ENCODE results near the gene IDI1. TPM values are rescaled to one million over a fixed set of nuclear protein-coding genes. Genes with fewer than 3 reads are reported as not detected.

The IDI1 gene
- total and polyA plus RNA-seq, 2 of the 4 experiments (the other 2 are of a cell fraction), result 27.3 to 27.4 TPM

DNA sequence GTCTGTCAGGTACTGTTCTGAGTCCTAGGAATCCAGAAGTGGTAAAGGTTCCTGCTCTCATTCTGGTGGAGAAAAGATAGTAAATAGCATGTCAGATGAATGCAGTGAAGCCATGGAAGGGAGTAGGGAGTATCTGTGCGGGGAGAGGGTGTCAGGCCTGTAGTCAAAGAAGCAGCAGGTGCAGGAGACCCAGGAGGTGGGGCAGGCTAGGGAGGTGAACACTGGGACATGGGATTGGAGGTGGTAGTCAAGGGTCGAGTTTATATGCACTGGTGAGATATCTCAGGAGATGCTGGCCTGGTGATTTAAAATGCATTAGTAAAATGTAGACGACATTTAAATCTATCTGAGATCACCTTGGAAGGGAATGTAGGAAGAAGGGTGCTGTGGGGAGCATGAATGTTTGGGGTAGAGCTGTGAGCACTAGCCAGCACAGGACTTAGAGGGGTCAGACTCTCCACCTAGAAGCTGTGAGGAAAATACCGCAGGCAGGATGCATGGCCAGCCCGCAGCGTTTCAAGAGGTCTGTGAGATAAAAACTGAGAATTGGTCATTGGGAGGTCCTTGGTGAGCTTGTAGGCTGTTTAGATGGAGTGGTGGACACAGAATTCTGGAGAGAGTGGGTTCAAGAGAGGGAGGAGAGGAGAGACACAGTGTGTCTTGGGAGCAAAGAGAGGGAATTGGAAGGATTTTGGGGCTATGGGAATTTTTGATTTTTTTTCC is 53.9 kb downstream of the IDI1 start:
- H3K36me3 ChIP-seq (ENCODE audit: control insufficient read depth, insufficient read depth, low read length), result peaks cover 54% of the 10 kb centered on the region
- no peak overlapping the region for H2AK5ac ChIP-seq (ENCODE audit: low read depth, low read length)
- H3K18ac ChIP-seq (ENCODE audit: low read depth, low read length), result no peak overlapping the region
- no TSS peak for BruUV-seq (replicated peaks)
- H4K20me1 ChIP-seq (ENCODE audit: insufficient read depth, low read length), result peaks cover 30% of the 10 kb centered on the region
- H3K4me1 ChIP-seq (ENCODE audit: control insufficient read depth, insufficient read depth, low read length), result no peaks in the 10 kb centered on the region; the same call in 1 of the 2 replicates
- H4K5ac ChIP-seq (ENCODE audit: low read depth, low read length), result no peak overlapping the region
- H2BK5ac ChIP-seq (ENCODE audit: low read depth, low read length, poor library complexity, severe bottlenecking), result no peak overlapping the region
- no peak overlapping the region for H2BK15ac ChIP-seq (ENCODE audit: low read depth, low read length)
- no peak overlapping the region for H3K9ac ChIP-seq (ENCODE audit: low read depth, low read length)
- H3K27me3 ChIP-seq (ENCODE audit: control insufficient read depth, insufficient read depth, low read length), result no peaks in the 10 kb centered on the region
- H2BK120ac ChIP-seq (ENCODE audit: low read depth, low read length), result no peak overlapping the region
- no peak overlapping the region for H2AK9ac ChIP-seq (replicated peaks; ENCODE audit: low read depth, low read length, poor library complexity)
- H2AFZ ChIP-seq (replicated peaks; ENCODE audit: low read length, poor library complexity), result no peak overlapping the region
- ATAC-seq (ENCODE audit: low read depth), result no peak
- no peak overlapping the region for H3K4ac ChIP-seq (ENCODE audit: low read depth, low read length)
- H3K27ac ChIP-seq (ENCODE audit: insufficient read depth, low read length), result no peak overlapping the region
- CTCF ChIA-PET, result interaction anchor here (0.6 kb wide), 1 partner anchor 108 kb away, joined by 3 read pairs; no protein-coding TSS in a partner anchor
- peaks cover 42 to 47% of the 10 kb centered on the region in 2 experiments for H3K79me1 ChIP-seq (ENCODE audit: low read depth in 1 of 2, low read length in 2 of 2)
- no peak overlapping the region for H3K4me3 ChIP-seq (ENCODE audit: insufficient read depth, low read depth, low read length)
- in situ Hi-C loops (cut with MboI; ENCODE audit: low sequenced_read_pairs) (no loop called here), intact Hi-C loops (cut with micrococcal nuclease) (no loop called here), dilution Hi-C loops (cut with HindIII; ENCODE audit: low sequenced_read_pairs, unreplicated experiment) (no loop called here)
- H3K9me3 ChIP-seq (ENCODE audit: control insufficient read depth, insufficient read depth, low read length), result no peaks in the 10 kb centered on the region
- TF ChIP-seq NFE2L2 (IDR thresholded peaks at IDR 0.05; ENCODE audit: low read depth, low read length), result no peak
- TF ChIP-seq MXI1 (IDR thresholded peaks at IDR 0.05; ENCODE audit: borderline replicate concordance, low read depth, low read length), result no peak
- TF ChIP-seq, protein P1, sequence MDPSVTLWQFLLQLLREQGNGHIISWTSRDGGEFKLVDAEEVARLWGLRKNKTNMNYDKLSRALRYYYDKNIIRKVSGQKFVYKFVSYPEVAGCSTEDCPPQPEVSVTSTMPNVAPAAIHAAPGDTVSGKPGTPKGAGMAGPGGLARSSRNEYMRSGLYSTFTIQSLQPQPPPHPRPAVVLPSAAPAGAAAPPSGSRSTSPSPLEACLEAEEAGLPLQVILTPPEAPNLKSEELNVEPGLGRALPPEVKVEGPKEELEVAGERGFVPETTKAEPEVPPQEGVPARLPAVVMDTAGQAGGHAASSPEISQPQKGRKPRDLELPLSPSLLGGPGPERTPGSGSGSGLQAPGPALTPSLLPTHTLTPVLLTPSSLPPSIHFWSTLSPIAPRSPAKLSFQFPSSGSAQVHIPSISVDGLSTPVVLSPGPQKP (IDR thresholded peaks at IDR 0.05; ENCODE audit: borderline replicate concordance, low read depth, low read length), result no peak
- no peak for TF ChIP-seq MAZ (IDR thresholded peaks at IDR 0.05; ENCODE audit: borderline replicate concordance, low read depth, low read length)
- TF ChIP-seq, protein P2, sequence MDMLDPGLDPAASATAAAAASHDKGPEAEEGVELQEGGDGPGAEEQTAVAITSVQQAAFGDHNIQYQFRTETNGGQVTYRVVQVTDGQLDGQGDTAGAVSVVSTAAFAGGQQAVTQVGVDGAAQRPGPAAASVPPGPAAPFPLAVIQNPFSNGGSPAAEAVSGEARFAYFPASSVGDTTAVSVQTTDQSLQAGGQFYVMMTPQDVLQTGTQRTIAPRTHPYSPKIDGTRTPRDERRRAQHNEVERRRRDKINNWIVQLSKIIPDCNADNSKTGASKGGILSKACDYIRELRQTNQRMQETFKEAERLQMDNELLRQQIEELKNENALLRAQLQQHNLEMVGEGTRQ (IDR thresholded peaks at IDR 0.05; ENCODE audit: low read depth, low read length), result no peak
- no peak for TF ChIP-seq RCOR1 (IDR thresholded peaks at IDR 0.05; ENCODE audit: insufficient replicate concordance, low read length)
- TF ChIP-seq SMC3 (IDR thresholded peaks at IDR 0.05; ENCODE audit: low read depth, low read length), result no peak
- no peak for TF ChIP-seq MAFK (IDR thresholded peaks at IDR 0.05; ENCODE audit: low read depth, low read length)
- no peak for TF ChIP-seq RAD21 (IDR thresholded peaks at IDR 0.05; ENCODE audit: low read length)
- no peak for TF ChIP-seq BHLHE40 (IDR thresholded peaks at IDR 0.05; ENCODE audit: low read depth, low read length)
- no peak for TF ChIP-seq POLR2A (IDR thresholded peaks at IDR 0.05; ENCODE audit: low read depth, low read length)
- TF ChIP-seq FOS (IDR thresholded peaks at IDR 0.05; ENCODE audit: low read depth, low read length), result no peak
- TF ChIP-seq CEBPB (IDR thresholded peaks at IDR 0.05; ENCODE audit: low read depth, low read length), result no peak
- no peak for TF ChIP-seq RFX5 (IDR thresholded peaks at IDR 0.05; ENCODE audit: low read depth, low read length)
- TF ChIP-seq, protein P3, sequence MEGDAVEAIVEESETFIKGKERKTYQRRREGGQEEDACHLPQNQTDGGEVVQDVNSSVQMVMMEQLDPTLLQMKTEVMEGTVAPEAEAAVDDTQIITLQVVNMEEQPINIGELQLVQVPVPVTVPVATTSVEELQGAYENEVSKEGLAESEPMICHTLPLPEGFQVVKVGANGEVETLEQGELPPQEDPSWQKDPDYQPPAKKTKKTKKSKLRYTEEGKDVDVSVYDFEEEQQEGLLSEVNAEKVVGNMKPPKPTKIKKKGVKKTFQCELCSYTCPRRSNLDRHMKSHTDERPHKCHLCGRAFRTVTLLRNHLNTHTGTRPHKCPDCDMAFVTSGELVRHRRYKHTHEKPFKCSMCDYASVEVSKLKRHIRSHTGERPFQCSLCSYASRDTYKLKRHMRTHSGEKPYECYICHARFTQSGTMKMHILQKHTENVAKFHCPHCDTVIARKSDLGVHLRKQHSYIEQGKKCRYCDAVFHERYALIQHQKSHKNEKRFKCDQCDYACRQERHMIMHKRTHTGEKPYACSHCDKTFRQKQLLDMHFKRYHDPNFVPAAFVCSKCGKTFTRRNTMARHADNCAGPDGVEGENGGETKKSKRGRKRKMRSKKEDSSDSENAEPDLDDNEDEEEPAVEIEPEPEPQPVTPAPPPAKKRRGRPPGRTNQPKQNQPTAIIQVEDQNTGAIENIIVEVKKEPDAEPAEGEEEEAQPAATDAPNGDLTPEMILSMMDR (conservative IDR thresholded peaks at IDR 0.05; ENCODE audit: low read depth, low read length), result no peak
- no peak for TF ChIP-seq CHD1 (IDR thresholded peaks at IDR 0.05; ENCODE audit: low read depth, low read length)
- no peak overlapping the region for H3K23ac ChIP-seq (ENCODE audit: low read depth, low read length)
- no peak for DNase-seq
- no peak overlapping the region for H3K4me2 ChIP-seq (ENCODE audit: low read depth, low read length)
- peaks cover 5% of the 10 kb centered on the region for H3K9me1 ChIP-seq (ENCODE audit: insufficient read depth, low read length)
- POLR2A ChIA-PET (ENCODE audit: unreplicated experiment), result no interaction called here
- no peak overlapping the region for H3K56ac ChIP-seq (ENCODE audit: extremely low read depth, insufficient read depth, low read length)
- no peak overlapping the region for H3K14ac ChIP-seq (replicated peaks; ENCODE audit: low read depth, low read length)
- 95% methylated on average over 5 of the region's 6 CpGs; no CpG with 5 or more reads in 1 of the 2 experiments for WGBS, 2 experiments (ENCODE audit: extremely low coverage in 2 of 2, insufficient read length in 1 of 2)
- H4K8ac ChIP-seq (ENCODE audit: low read depth in 2 of 2, low read length in 2 of 2), result no peak overlapping the region
- H2BK20ac ChIP-seq (ENCODE audit: low read depth, low read length), result no peak overlapping the region
- H4K91ac ChIP-seq (ENCODE audit: insufficient read depth, low read depth, low read length), result no peak overlapping the region
